Muscle of leg (tissue), 11 donors: ENCODE results near the gene RUBCN. TPM values are rescaled to one million over a fixed set of nuclear protein-coding genes. Genes with fewer than 3 reads are reported as not detected.
"Not testable (repeated sequence)": the region's sequence is repeated elsewhere in the genome, so short reads cannot be mapped to it uniquely, and the experiment has no call there.

Experiments used
- DNase-seq: peaks from one replicate; pipeline ENCODE4 v3.0.0; 2013
- H3K27ac ChIP-seq: one replicate; pipeline ENCODE4 v1.5.1; 2013; ENCODE audit warnings: mild to moderate bottlenecking, low read length, control low read depth
- H3K27me3 ChIP-seq: one replicate; pipeline ENCODE4 v1.6.1; 2013; ENCODE audit warnings: low read length; ENCODE audit not compliant: control insufficient read depth, insufficient read depth
- H3K36me3 ChIP-seq: one replicate; pipeline ENCODE4 v1.6.1; 2013; ENCODE audit warnings: low read length; ENCODE audit not compliant: control insufficient read depth, insufficient read depth
- H3K4me1 ChIP-seq: one replicate; pipeline ENCODE4 v1.6.1; 2013; ENCODE audit warnings: low read length; ENCODE audit not compliant: control insufficient read depth, insufficient read depth
- H3K4me3 ChIP-seq: one replicate; pipeline ENCODE4 v1.5.1; 2013; ENCODE audit warnings: low read length, control low read depth
- H3K9me3 ChIP-seq: replicated peaks from 2 replicates; pipeline ENCODE4 v1.6.1; 2013; ENCODE audit warnings: low read depth, low read length; ENCODE audit not compliant: control insufficient read depth
- WGBS: methylation state at CpG from one replicate; pipeline ENCODE4 v1.1.5; 2013; ENCODE audit warnings: missing lambda C conversion rate; ENCODE audit not compliant: insufficient coverage; 5-methylcytosine and 5-hydroxymethylcytosine counted together
- polyA plus RNA-seq, 8 donors: library from polyadenylated mRNA; unstranded; fragments of 120-200 nt; gene quantifications; one replicate each; pipeline versions ENCODE4 v1.2.1 to v1.2.3, GENCODE V29; 2013; ENCODE audit warnings: inconsistent platforms in 1 of 8, low replicate concordance in 1 of 8; ENCODE audit not compliant: insufficient read length in 8 of 8, insufficient read depth in 1 of 8
- total RNA-seq: library from RNA; stranded (reverse); fragments of 120-200 nt; gene quantifications from one replicate; pipeline ENCODE4 v1.2.4, GENCODE V29; 2013

RUBCN gene
- total and polyA plus RNA-seq, 9 donors: 6.8 to 12.6 (median 8.4) TPM

- Histone ChIP-seq H3K4me1 (peaks cover 16% of the 10 kb centered on the region), H3K4me3 (peak overlapping the region; percentile 54), H3K9me3 (no peaks in the 10 kb centered on the region), H3K27ac (peak overlapping the region; percentile 17), H3K27me3 (no peaks in the 10 kb centered on the region), H3K36me3 (no peaks in the 10 kb centered on the region)
- no peak for DNase-seq
- 0% methylated on average over 6 of the region's 6 CpGs for WGBS
These were observed 580 bp upstream of the RUBCN start for GRCh38 chr3:197737319-197737649.

GRCh38 chr3:197736010-197736490 is 654 bp downstream of the RUBCN start:
- Histone ChIP-seq H3K9me3 (no peaks in the 10 kb centered on the region), H3K36me3 (no peaks in the 10 kb centered on the region), H3K4me1 (peaks cover 16% of the 10 kb centered on the region), H3K4me3 (peak overlapping the region; percentile 70), H3K27me3 (no peaks in the 10 kb centered on the region), H3K27ac (peak overlapping the region; percentile 33)
- under 1% methylated on average over 17 of the region's 17 CpGs for WGBS
- peak; percentile 29 for DNase-seq

GRCh38 chr3:197734667-197735318 is 1.9 kb downstream of the RUBCN start:
- peak overlapping the region; percentile 51 for H3K27ac ChIP-seq
- H3K27me3 ChIP-seq: no peaks in the 10 kb centered on the region
- WGBS: 86% methylated on average over 3 of the region's 7 CpGs
- DNase-seq: peak; percentile 53
- no peaks in the 10 kb centered on the region for H3K9me3 ChIP-seq
- peaks cover 16% of the 10 kb centered on the region for H3K4me1 ChIP-seq
- H3K36me3 ChIP-seq: no peaks in the 10 kb centered on the region
- no peak overlapping the region for H3K4me3 ChIP-seq

- H3K4me1 ChIP-seq: peaks cover 15% of the 10 kb centered on the region
- H3K27me3 ChIP-seq: no peaks in the 10 kb centered on the region
- H3K27ac ChIP-seq: no peak overlapping the region
- DNase-seq: no peak
- no peak overlapping the region for H3K4me3 ChIP-seq
- H3K36me3 ChIP-seq: no peaks in the 10 kb centered on the region
- 82% methylated on average over 3 of the region's 4 CpGs for WGBS
- H3K9me3 ChIP-seq: no peaks in the 10 kb centered on the region
These were observed 3.7 kb downstream of the RUBCN start for GRCh38 chr3:197733042-197733441.

- H3K27ac ChIP-seq, H3K27me3 ChIP-seq, DNase-seq, H3K4me3 ChIP-seq, H3K36me3 ChIP-seq, H3K9me3 ChIP-seq, H3K4me1 ChIP-seq: not testable (repeated sequence)
- WGBS: no CpG with 5 or more reads among the region's 27 CpGs
These were observed 5.2 kb downstream of the RUBCN start for GRCh38 chr3:197731483-197731882.

GRCh38 chr3:197730770-197731169 is 5.9 kb downstream of the RUBCN start:
- H3K36me3 ChIP-seq, H3K4me3 ChIP-seq, H3K9me3 ChIP-seq, H3K27me3 ChIP-seq, DNase-seq, H3K4me1 ChIP-seq, H3K27ac ChIP-seq: not testable (repeated sequence)
- WGBS: no CpG with 5 or more reads among the region's 5 CpGs

- no CpG with 5 or more reads among the region's 2 CpGs for WGBS
These were observed 6.5 kb downstream of the RUBCN start for GRCh38 chr3:197730200-197730599.

GRCh38 chr3:197728487-197728886 is 8.2 kb downstream of the RUBCN start:
- no peak for DNase-seq
- H3K4me3 ChIP-seq: no peak overlapping the region
- no peaks in the 10 kb centered on the region for H3K4me1 ChIP-seq
- no peak overlapping the region for H3K27ac ChIP-seq
- 81% methylated on average over 6 of the region's 8 CpGs for WGBS
- no peaks in the 10 kb centered on the region for H3K9me3 ChIP-seq
- no peaks in the 10 kb centered on the region for H3K27me3 ChIP-seq
- no peaks in the 10 kb centered on the region for H3K36me3 ChIP-seq

More at GRCh38 chr3:197730200-197730599, 6.5 kb downstream of the RUBCN start:
- H3K27ac ChIP-seq: no peak overlapping the region
- H3K27me3 ChIP-seq: no peaks in the 10 kb centered on the region
- no peaks in the 10 kb centered on the region for H3K4me1 ChIP-seq
- no peak for DNase-seq
- H3K9me3 ChIP-seq: no peaks in the 10 kb centered on the region
- H3K36me3 ChIP-seq: no peaks in the 10 kb centered on the region
- no peak overlapping the region for H3K4me3 ChIP-seq

- DNase-seq, H3K27ac ChIP-seq, H3K9me3 ChIP-seq, H3K36me3 ChIP-seq, H3K4me3 ChIP-seq, H3K27me3 ChIP-seq, H3K4me1 ChIP-seq: not testable (repeated sequence)
- 93% methylated on average over 2 of the region's 3 CpGs for WGBS
These were observed 8.8 kb downstream of the RUBCN start for GRCh38 chr3:197727878-197728277.

- DNase-seq: no peak
- Histone ChIP-seq H3K4me3 (no peak overlapping the region), H3K4me1 (no peaks in the 10 kb centered on the region), H3K27ac (no peak overlapping the region), H3K36me3 (no peaks in the 10 kb centered on the region), H3K9me3 (peaks cover 3% of the 10 kb centered on the region), H3K27me3 (no peaks in the 10 kb centered on the region)
- WGBS: no CpG with 5 or more reads among the region's 2 CpGs
These were observed 14.0 kb downstream of the RUBCN start for GRCh38 chr3:197722734-197723133.

- Histone ChIP-seq H3K27me3 (no peaks in the 10 kb centered on the region), H3K4me3 (no peak overlapping the region), H3K9me3 (peaks cover 3% of the 10 kb centered on the region), H3K27ac (no peak overlapping the region), H3K36me3 (peaks cover 4% of the 10 kb centered on the region), H3K4me1 (no peaks in the 10 kb centered on the region)
- 93% methylated on average over 3 of the region's 10 CpGs for WGBS
- DNase-seq: no peak
These were observed 16.0 kb downstream of the RUBCN start for GRCh38 chr3:197720694-197721093.
